C1 segment of cervical spinal cord (tissue), 14 donors: ENCODE measurements around the gene COQ4.
"Not testable (repeated sequence)": the region's sequence is repeated elsewhere in the genome, so short reads cannot be mapped to it uniquely, and the experiment has no call there.

Experiments
- DNase-seq, 14 donors: peaks; one replicate each; lab custom pipeline; 2025; lab: John Stamatoyannopoulos, UW

The COQ4 gene

GRCh38 chr9:128322404-128323211 lies at the start of gene COQ4, which contains the start of gene TRUB2:
Gene COQ4 (plus strand): TSS chr9:128322839. CDS start chr9:128322859, 20 bp downstream.
Gene TRUB2 (minus strand): TSS chr9:128322447. CDS start chr9:128322408, 39 bp downstream.
- DNase-seq: peak; percentile 84 to 99 (median 94)

- DNase-seq: no peak
These were observed 48.4 kb upstream of the COQ4 start for GRCh38 chr9:128274245-128274644.

GRCh38 chr9:128275198-128276007 lies 47.2 kb upstream of the COQ4 start, which contains the start of gene GOLGA2:
Gene GOLGA2 (minus strand): TSS chr9:128276007. CDS start chr9:128275976, 31 bp downstream.
- peak in 4 of 14 donors; percentile 16 to 50 (median 29) for DNase-seq

GRCh38 chr9:128276008-128276573 lies 46.5 kb upstream of the COQ4 start, which contains the start of gene SWI5:
Gene SWI5 (plus strand): TSS chr9:128276276.
- DNase-seq: peak; percentile 95 to 99 (median 98)

GRCh38 chr9:128276574-128277270 lies 45.9 kb upstream of the COQ4 start:
- DNase-seq: peak in 2 of 14 donors; percentile 37 to 39

- not testable (repeated sequence) for DNase-seq
These were observed 43.3 kb upstream of the COQ4 start for GRCh38 chr9:128279088-128280073.

- DNase-seq: no peak
These were observed 42.5 kb upstream of the COQ4 start for GRCh38 chr9:128280084-128280622.

GRCh38 chr9:128282500-128282899 lies 40.1 kb upstream of the COQ4 start:
- no peak for DNase-seq

- DNase-seq: peak in 1 of 14 donors; percentile 62
These were observed 37.4 kb upstream of the COQ4 start for GRCh38 chr9:128285033-128285784.

- peak in 11 of 14 donors; percentile 28 to 68 (median 48) for DNase-seq
These were observed 36.2 kb upstream of the COQ4 start for GRCh38 chr9:128286440-128286839.

GRCh38 chr9:128288273-128289004 lies 34.2 kb upstream of the COQ4 start:
- DNase-seq: no peak

GRCh38 chr9:128292009-128292408 lies 30.6 kb upstream of the COQ4 start:
- DNase-seq: no peak

GRCh38 chr9:128293091-128293490 lies 29.5 kb upstream of the COQ4 start:
- DNase-seq: no peak

- no peak for DNase-seq
These were observed 28.5 kb upstream of the COQ4 start for GRCh38 chr9:128294142-128294541.

GRCh38 chr9:128296340-128297220 lies 26.1 kb upstream of the COQ4 start:
- DNase-seq: no peak

GRCh38 chr9:128297221-128297773 lies 25.3 kb upstream of the COQ4 start:
- no peak for DNase-seq
